ENCODE measurements around the gene HEXB.

The HEXB gene

GRCh38 chr5:74657165-74657564 is 27.9 kb upstream of the HEXB start:
- Histone ChIP-seq H3K36me3 (ENCODE audit: control insufficient read depth, low read length) (no peaks in the 10 kb centered on the region), H3K9me3 (ENCODE audit: control insufficient read depth, insufficient read depth, low read length) (no peaks in the 10 kb centered on the region), H3K4me2 (ENCODE audit: low read length) (no peak overlapping the region), H3K4me3 (ENCODE audit: low read length) (no peak overlapping the region), H4K20me1 (ENCODE audit: control insufficient read depth, insufficient read depth, low read depth, low read length) (no peaks in the 10 kb centered on the region), H3K27ac (ENCODE audit: low read depth, low read length) (no peak overlapping the region), H3K79me2 (ENCODE audit: control insufficient read depth, low read length) (no peaks in the 10 kb centered on the region), H3K27me3 (ENCODE audit: control insufficient read depth, low read length) (peaks cover 11% of the 10 kb centered on the region), H3F3A (ENCODE audit: control insufficient read depth, insufficient read depth) (no peaks in the 10 kb centered on the region), H3K9me2 (replicated peaks; ENCODE audit: control insufficient read depth, low read length) (no peaks in the 10 kb centered on the region), H3K4me1 (ENCODE audit: control insufficient read depth, low read length) (no peaks in the 10 kb centered on the region)
- no peak for TF ChIP-seq EZH2phosphoT487 (IDR thresholded peaks at IDR 0.05; ENCODE audit: borderline replicate concordance, low read length)
- no peak for TF ChIP-seq CTCF (IDR thresholded peaks at IDR 0.05; ENCODE audit: low read depth, low read length, poor library complexity, severe bottlenecking)

- Histone ChIP-seq H3K9me2 (replicated peaks; ENCODE audit: control insufficient read depth, low read length) (no peaks in the 10 kb centered on the region), H3K4me1 (ENCODE audit: control insufficient read depth, low read length) (no peaks in the 10 kb centered on the region), H3K9me3 (ENCODE audit: control insufficient read depth, insufficient read depth, low read length) (no peaks in the 10 kb centered on the region), H3K79me2 (ENCODE audit: control insufficient read depth, low read length) (no peaks in the 10 kb centered on the region), H3K4me2 (ENCODE audit: low read length) (no peak overlapping the region), H3K27me3 (ENCODE audit: control insufficient read depth, low read length) (peaks cover 11% of the 10 kb centered on the region), H3K36me3 (ENCODE audit: control insufficient read depth, low read length) (no peaks in the 10 kb centered on the region), H3F3A (ENCODE audit: control insufficient read depth, insufficient read depth) (no peaks in the 10 kb centered on the region), H4K20me1 (ENCODE audit: control insufficient read depth, insufficient read depth, low read depth, low read length) (no peaks in the 10 kb centered on the region), H3K27ac (ENCODE audit: low read depth, low read length) (no peak overlapping the region), H3K4me3 (ENCODE audit: low read length) (no peak overlapping the region)
- TF ChIP-seq EZH2phosphoT487 (IDR thresholded peaks at IDR 0.05; ENCODE audit: borderline replicate concordance, low read length) (no peak), CTCF (IDR thresholded peaks at IDR 0.05; ENCODE audit: low read depth, low read length, poor library complexity, severe bottlenecking) (no peak)
Measured at GRCh38 chr5:74659172-74659571, 25.9 kb upstream of the HEXB start.

GRCh38 chr5:74660140-74660539 is 24.9 kb upstream of the HEXB start:
- Histone ChIP-seq H3K4me1 (ENCODE audit: control insufficient read depth, low read length) (no peaks in the 10 kb centered on the region), H3K79me2 (ENCODE audit: control insufficient read depth, low read length) (no peaks in the 10 kb centered on the region), H4K20me1 (ENCODE audit: control insufficient read depth, insufficient read depth, low read depth, low read length) (no peaks in the 10 kb centered on the region), H3K4me3 (ENCODE audit: low read length) (no peak overlapping the region), H3K9me2 (replicated peaks; ENCODE audit: control insufficient read depth, low read length) (no peaks in the 10 kb centered on the region), H3K27ac (ENCODE audit: low read depth, low read length) (no peak overlapping the region), H3K27me3 (ENCODE audit: control insufficient read depth, low read length) (peaks cover 11% of the 10 kb centered on the region), H3K36me3 (ENCODE audit: control insufficient read depth, low read length) (no peaks in the 10 kb centered on the region), H3F3A (ENCODE audit: control insufficient read depth, insufficient read depth) (no peaks in the 10 kb centered on the region), H3K9me3 (ENCODE audit: control insufficient read depth, insufficient read depth, low read length) (no peaks in the 10 kb centered on the region), H3K4me2 (ENCODE audit: low read length) (no peak overlapping the region)
- no peak for TF ChIP-seq EZH2phosphoT487 (IDR thresholded peaks at IDR 0.05; ENCODE audit: borderline replicate concordance, low read length)
- no peak for TF ChIP-seq CTCF (IDR thresholded peaks at IDR 0.05; ENCODE audit: low read depth, low read length, poor library complexity, severe bottlenecking)

GRCh38 chr5:74660873-74661272 is 24.2 kb upstream of the HEXB start:
- no peak overlapping the region for H3K27ac ChIP-seq (ENCODE audit: low read depth, low read length)
- H3K9me2 ChIP-seq (replicated peaks; ENCODE audit: control insufficient read depth, low read length) = no peaks in the 10 kb centered on the region
- H3K9me3 ChIP-seq (ENCODE audit: control insufficient read depth, insufficient read depth, low read length) = no peaks in the 10 kb centered on the region
- no peaks in the 10 kb centered on the region for H3K79me2 ChIP-seq (ENCODE audit: control insufficient read depth, low read length)
- no peaks in the 10 kb centered on the region for H4K20me1 ChIP-seq (ENCODE audit: control insufficient read depth, insufficient read depth, low read depth, low read length)
- TF ChIP-seq CTCF (IDR thresholded peaks at IDR 0.05; ENCODE audit: low read depth, low read length, poor library complexity, severe bottlenecking) (no peak), EZH2phosphoT487 (IDR thresholded peaks at IDR 0.05; ENCODE audit: borderline replicate concordance, low read length) (no peak)
- no peaks in the 10 kb centered on the region for H3F3A ChIP-seq (ENCODE audit: control insufficient read depth, insufficient read depth)
- no peaks in the 10 kb centered on the region for H3K4me1 ChIP-seq (ENCODE audit: control insufficient read depth, low read length)
- peaks cover 11% of the 10 kb centered on the region for H3K27me3 ChIP-seq (ENCODE audit: control insufficient read depth, low read length)
- H3K4me3 ChIP-seq (ENCODE audit: low read length) = no peak overlapping the region
- no peaks in the 10 kb centered on the region for H3K36me3 ChIP-seq (ENCODE audit: control insufficient read depth, low read length)
- H3K4me2 ChIP-seq (ENCODE audit: low read length) = no peak overlapping the region

All from DOHH2 (cell line).